Breast epithelium (tissue), 4 donors: ENCODE results near the gene HHATL. TPM values are rescaled to one million over a fixed set of nuclear protein-coding genes. Genes with fewer than 3 reads are reported as not detected.
A peak's percentile ranks its signal among the peaks of the same experiment; 100 is the strongest.

ENCODE experiments used
- DNase-seq, 2 donors: peaks; one replicate each; pipeline ENCODE4 v3.0.0-alpha.2; 2019; ENCODE audit warnings: low spot score in 2 of 2
- H3K27ac ChIP-seq, 2 donors: fragments of 200-600 bp; sonication (generic) in 1 of 2; one replicate each; pipeline ENCODE4 v1.5.1; 2016 to 2019; ENCODE audit warnings: mild to moderate bottlenecking in 1 of 2
- H3K27me3 ChIP-seq, 2 donors: fragments of 200-600 bp; sonication (generic) in 1 of 2; one replicate each; pipeline versions ENCODE4 v1.5.1 to v1.6.0; 2017 to 2019; ENCODE audit warnings: control low read depth in 1 of 2, mild to moderate bottlenecking in 1 of 2
- H3K36me3 ChIP-seq: fragments of 200-600 bp; one replicate; pipeline ENCODE4 v1.5.1; 2019
- H3K4me1 ChIP-seq, 2 donors: fragments of 200-600 bp; sonication (generic); one replicate each; pipeline ENCODE4 v1.5.1; 2016 to 2019; ENCODE audit warnings: control low read depth in 1 of 2
- H3K4me3 ChIP-seq, 3 donors: fragments of 200-600 bp; sonication (generic); 1 replicate in 2 of 3; 2 replicates in 1 of 3; pipeline ENCODE4 v1.5.1; 2016 to 2019; ENCODE audit warnings: mild to moderate bottlenecking in 3 of 3, moderate library complexity in 2 of 3
- H3K9me3 ChIP-seq, 2 donors: fragments of 200-600 bp; sonication (generic) in 1 of 2; one replicate each; pipeline ENCODE4 v1.5.1; 2016 to 2019; ENCODE audit warnings: control low read depth in 1 of 2
- CTCF ChIP-seq, 3 donors: fragments of 450-650 bp; IDR thresholded peaks; one replicate each; pipeline ENCODE4 v1.5.1; 2016 to 2017; ENCODE audit warnings: antibody characterized with exemption in 3 of 3, mild to moderate bottlenecking in 3 of 3, moderate library complexity in 3 of 3
- POLR2A ChIP-seq: fragments of 450-650 bp; IDR thresholded peaks from one replicate; pipeline ENCODE4 v1.6.1; 2016; ENCODE audit warnings: antibody characterized with exemption, mild to moderate bottlenecking, moderate library complexity
- POLR2AphosphoS5 ChIP-seq, 3 donors: sonication (generic); formaldehyde crosslinking; IDR thresholded peaks; one replicate each; pipeline ENCODE4 v1.6.1; 2017; ENCODE audit warnings: antibody characterized with exemption in 3 of 3
- intact Hi-C: fragments of 100-400 bp; cut with DNase I; formaldehyde crosslinking; loops from one replicate; pipeline ENCODE4 v1.15.1; 2023; ENCODE audit warnings: low total_unique reads
- total RNA-seq, 3 donors: library from RNA; depleted of rRNA; stranded (reverse); fragments of >200 nt; gene quantifications; one replicate each; pipeline ENCODE4 v1.1.0, GENCODE V29; 2016

The HHATL gene
- total RNA-seq, 3 donors from 2014 or later = 0.32 to 1.6 TPM; not detected in 1

- peak in 1 of 2 donors; percentile 45 for DNase-seq
- peak overlapping the region; percentile 21 to 61 for H3K27ac ChIP-seq
- H3K27me3 ChIP-seq = no peaks in the 10 kb centered on the region
- intact Hi-C loops = loop anchor here (1.0 kb wide), 1 partner anchor 44 kb away; no protein-coding TSS in a partner anchor
- H3K4me3 ChIP-seq = no peak overlapping the region
- TF ChIP-seq CTCF (IDR thresholded peaks at IDR 0.05) = no peak
- TF ChIP-seq POLR2A = no peak
- TF ChIP-seq POLR2AphosphoS5 (IDR thresholded peaks at IDR 0.05) = no peak
- peaks cover 0 to 3% of the 10 kb centered on the region in 2 donors for H3K4me1 ChIP-seq
- no peaks in the 10 kb centered on the region for H3K36me3 ChIP-seq
- H3K9me3 ChIP-seq = no peaks in the 10 kb centered on the region
These were observed 43.7 kb downstream of the HHATL start for GRCh38 chr3:42658771-42659390.

- Histone ChIP-seq H3K4me1 (peaks cover 2 to 3% of the 10 kb centered on the region in 2 donors), H3K4me3 (no peak overlapping the region), H3K27me3 (no peaks in the 10 kb centered on the region), H3K9me3 (no peaks in the 10 kb centered on the region), H3K36me3 (no peaks in the 10 kb centered on the region), H3K27ac (no peak overlapping the region)
- intact Hi-C loops = no loop called here
- no peak for DNase-seq
- no peak for TF ChIP-seq CTCF (IDR thresholded peaks at IDR 0.05)
These were observed 44.4 kb downstream of the HHATL start for GRCh38 chr3:42658091-42658770.

- intact Hi-C loops = no loop called here
- TF ChIP-seq POLR2AphosphoS5 (IDR thresholded peaks at IDR 0.05) = no peak
- TF ChIP-seq POLR2A = no peak
- TF ChIP-seq CTCF (IDR thresholded peaks at IDR 0.05) = no peak
- Histone ChIP-seq H3K9me3 (no peaks in the 10 kb centered on the region), H3K4me3 (no peak overlapping the region), H3K36me3 (no peaks in the 10 kb centered on the region), H3K4me1 (peaks cover 3 to 8% of the 10 kb centered on the region in 2 donors), H3K27ac (no peak overlapping the region), H3K27me3 (no peaks in the 10 kb centered on the region)
- no peak for DNase-seq
These were observed 44.9 kb downstream of the HHATL start for GRCh38 chr3:42657675-42658074.

- intact Hi-C loops = no loop called here
- peaks cover 10 to 15% of the 10 kb centered on the region in 2 donors for H3K4me1 ChIP-seq
- no peak overlapping the region for H3K4me3 ChIP-seq
- TF ChIP-seq CTCF (IDR thresholded peaks at IDR 0.05) = no peak
- TF ChIP-seq POLR2AphosphoS5 (IDR thresholded peaks at IDR 0.05) = no peak
- no peak for TF ChIP-seq POLR2A
- H3K9me3 ChIP-seq = no peaks in the 10 kb centered on the region
- DNase-seq = no peak
- no peaks in the 10 kb centered on the region for H3K27me3 ChIP-seq
- no peaks in the 10 kb centered on the region for H3K36me3 ChIP-seq
- peak overlapping the region; percentile 89 to 98 for H3K27ac ChIP-seq
These were observed 45.7 kb downstream of the HHATL start for GRCh38 chr3:42656680-42657610.
